OCI-LY7 (cell line): ENCODE measurements around the gene MRPL19. TPM values are rescaled to one million over a fixed set of nuclear protein-coding genes. Genes with fewer than 3 reads are reported as not detected.

Source experiments
- BruUV-seq: library from RNA; stranded (reverse); fragments of 400-500 nt; replicated peaks from 2 replicates; lab custom pipeline; 2021; lab: Mats Ljungman, UMichigan
- CTCF ChIA-PET: fragments of 300-600 bp; sonication (Branson Sonifier 250); formaldehyde crosslinking; loops from one replicate; lab custom pipeline; 2022; ENCODE audit warnings: antibody characterized with exemption; ENCODE audit not compliant: unreplicated experiment; lab: Charles Lee
- POLR2A ChIA-PET: fragments of 300-600 bp; sonication (Branson Sonifier 250); formaldehyde crosslinking; loops from one replicate; lab custom pipeline; 2022; ENCODE audit warnings: antibody characterized with exemption; lab: Charles Lee
- DNase-seq: peaks from one replicate; pipeline ENCODE4 v3.0.0-alpha.2; 2015; ENCODE audit warnings: low spot score
- H2AFZ ChIP-seq: fragments of 200-600 bp; sonication (generic), shearing (Covaris generic); 2 replicates; pipeline ENCODE4 v1.6.1; 2014; ENCODE audit warnings: mild to moderate bottlenecking, antibody characterized with exemption, low read length, moderate library complexity
- H3K27ac ChIP-seq: fragments of 200-600 bp; sonication (generic); 2 replicates; pipeline ENCODE4 v1.5.1; 2014; ENCODE audit warnings: mixed run types, low read depth, mild to moderate bottlenecking, moderate library complexity, low read length, inconsistent platforms; ENCODE audit not compliant: poor library complexity, severe bottlenecking
- H3K36me3 ChIP-seq: fragments of 200-600 bp; sonication (generic); 2 replicates; pipeline ENCODE4 v1.6.1; 2014; ENCODE audit warnings: mild to moderate bottlenecking, antibody characterized with exemption, low read length, moderate library complexity, mixed read lengths; ENCODE audit not compliant: insufficient read depth
- H3K4me1 ChIP-seq: fragments of 200-600 bp; sonication (generic); 2 replicates; pipeline ENCODE4 v1.5.1; 2014; ENCODE audit warnings: mild to moderate bottlenecking, low read length; ENCODE audit not compliant: insufficient read depth, poor library complexity, severe bottlenecking
- H3K4me2 ChIP-seq: fragments of 200-600 bp; sonication (generic); 2 replicates; pipeline ENCODE4 v1.6.1; 2014; ENCODE audit warnings: mild to moderate bottlenecking, low read length
- H3K4me3 ChIP-seq: fragments of 200-600 bp; sonication (generic); 2 replicates; pipeline ENCODE4 v1.5.1; 2014; ENCODE audit warnings: mild to moderate bottlenecking, low read depth, low read length; ENCODE audit not compliant: poor library complexity, severe bottlenecking
- H3K79me2 ChIP-seq: fragments of 200-600 bp; sonication (generic); 2 replicates; pipeline ENCODE4 v1.6.1; 2016; ENCODE audit warnings: low read depth, mild to moderate bottlenecking, low read length, moderate library complexity, mixed read lengths; ENCODE audit not compliant: insufficient read depth
- H3K9me2 ChIP-seq: fragments of 200-600 bp; sonication (generic); 2 replicates; pipeline ENCODE4 v1.6.1; 2016; ENCODE audit warnings: mild to moderate bottlenecking, low read length, mixed read lengths; ENCODE audit not compliant: insufficient read depth
- H3K9me3 ChIP-seq: fragments of 200-600 bp; sonication (generic); 2 replicates; pipeline ENCODE4 v1.6.1; 2014; ENCODE audit warnings: mild to moderate bottlenecking, mixed run types, low read length, mixed read lengths
- H4K20me1 ChIP-seq: fragments of 200-600 bp; sonication (generic); 2 replicates; pipeline ENCODE4 v1.6.1; 2014; ENCODE audit warnings: mild to moderate bottlenecking, antibody characterized with exemption, low read length, moderate library complexity, mixed read lengths; ENCODE audit not compliant: insufficient read depth
- EZH2phosphoT487 ChIP-seq: fragments of 200-600 bp; sonication (generic); IDR thresholded peaks from 2 replicates; pipeline ENCODE4 v1.6.1; 2018; ENCODE audit warnings: low read depth, borderline replicate concordance, mild to moderate bottlenecking, mixed run types, antibody characterized with exemption, low read length, moderate library complexity, mixed read lengths
- intact Hi-C: fragments of 100-400 bp; cut with micrococcal nuclease; formaldehyde crosslinking; loops from one replicate; pipeline ENCODE4 v1.10.0; 2022; ENCODE audit not compliant: unreplicated experiment
- total RNA-seq, 2 experiments: library from RNA; depleted of rRNA in 1 of 2; stranded (reverse); fragments of >200 nt in 1 of 2; shearing (Covaris generic) in 1 of 2; gene quantifications; 2 replicates each; pipeline ENCODE4 v1.2.3, GENCODE V29; 2014 to 2022
- TF ChIP-seq, protein P1 (sequence below): fragments of 200-600 bp; sonication (generic); conservative IDR thresholded peaks from 2 replicates; pipeline ENCODE4 v1.5.1; 2014; ENCODE audit warnings: mild to moderate bottlenecking, antibody characterized with exemption, low read length, moderate library complexity, mixed read lengths

Gene MRPL19
- total RNA-seq, 2 experiments from 2014 or later: 42.6 to 52.7 TPM

DNA sequence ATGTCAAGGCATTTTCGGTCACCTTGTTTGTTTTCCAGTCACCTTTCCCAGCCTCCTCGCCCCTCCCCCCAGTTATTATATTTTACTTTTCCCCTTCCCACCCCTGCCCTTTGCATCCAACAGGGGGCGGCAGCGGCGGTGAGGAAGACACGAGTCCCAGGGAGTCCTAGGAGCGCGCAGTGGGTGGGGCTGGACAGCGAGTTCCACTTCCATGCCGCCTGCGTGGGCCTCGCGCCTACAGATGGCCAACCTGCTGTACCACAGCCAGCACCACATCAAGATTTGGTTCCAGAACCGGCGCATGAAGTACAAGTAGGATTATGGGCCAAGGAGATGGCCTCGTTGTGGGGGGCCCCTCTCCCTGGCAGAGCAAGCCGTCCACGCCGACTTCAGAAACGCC, 48.6 kb upstream of the MRPL19 start:
- Histone ChIP-seq H3K36me3 (no peaks in the 10 kb centered on the region), H4K20me1 (no peaks in the 10 kb centered on the region), H3K4me3 (no peak overlapping the region), H3K79me2 (no peaks in the 10 kb centered on the region), H2AFZ (no peak overlapping the region), H3K4me1 (no peaks in the 10 kb centered on the region), H3K27ac (no peak overlapping the region), H3K4me2 (no peak overlapping the region), H3K9me3 (no peaks in the 10 kb centered on the region), H3K9me2 (no peaks in the 10 kb centered on the region)
- CTCF ChIA-PET: no interaction called here
- TF ChIP-seq EZH2phosphoT487: no peak
- TF ChIP-seq, protein P1, sequence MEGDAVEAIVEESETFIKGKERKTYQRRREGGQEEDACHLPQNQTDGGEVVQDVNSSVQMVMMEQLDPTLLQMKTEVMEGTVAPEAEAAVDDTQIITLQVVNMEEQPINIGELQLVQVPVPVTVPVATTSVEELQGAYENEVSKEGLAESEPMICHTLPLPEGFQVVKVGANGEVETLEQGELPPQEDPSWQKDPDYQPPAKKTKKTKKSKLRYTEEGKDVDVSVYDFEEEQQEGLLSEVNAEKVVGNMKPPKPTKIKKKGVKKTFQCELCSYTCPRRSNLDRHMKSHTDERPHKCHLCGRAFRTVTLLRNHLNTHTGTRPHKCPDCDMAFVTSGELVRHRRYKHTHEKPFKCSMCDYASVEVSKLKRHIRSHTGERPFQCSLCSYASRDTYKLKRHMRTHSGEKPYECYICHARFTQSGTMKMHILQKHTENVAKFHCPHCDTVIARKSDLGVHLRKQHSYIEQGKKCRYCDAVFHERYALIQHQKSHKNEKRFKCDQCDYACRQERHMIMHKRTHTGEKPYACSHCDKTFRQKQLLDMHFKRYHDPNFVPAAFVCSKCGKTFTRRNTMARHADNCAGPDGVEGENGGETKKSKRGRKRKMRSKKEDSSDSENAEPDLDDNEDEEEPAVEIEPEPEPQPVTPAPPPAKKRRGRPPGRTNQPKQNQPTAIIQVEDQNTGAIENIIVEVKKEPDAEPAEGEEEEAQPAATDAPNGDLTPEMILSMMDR: no peak
- no TSS peak for BruUV-seq
- no peak for DNase-seq
- intact Hi-C loops: no loop called here
- POLR2A ChIA-PET: no interaction called here

DNA sequence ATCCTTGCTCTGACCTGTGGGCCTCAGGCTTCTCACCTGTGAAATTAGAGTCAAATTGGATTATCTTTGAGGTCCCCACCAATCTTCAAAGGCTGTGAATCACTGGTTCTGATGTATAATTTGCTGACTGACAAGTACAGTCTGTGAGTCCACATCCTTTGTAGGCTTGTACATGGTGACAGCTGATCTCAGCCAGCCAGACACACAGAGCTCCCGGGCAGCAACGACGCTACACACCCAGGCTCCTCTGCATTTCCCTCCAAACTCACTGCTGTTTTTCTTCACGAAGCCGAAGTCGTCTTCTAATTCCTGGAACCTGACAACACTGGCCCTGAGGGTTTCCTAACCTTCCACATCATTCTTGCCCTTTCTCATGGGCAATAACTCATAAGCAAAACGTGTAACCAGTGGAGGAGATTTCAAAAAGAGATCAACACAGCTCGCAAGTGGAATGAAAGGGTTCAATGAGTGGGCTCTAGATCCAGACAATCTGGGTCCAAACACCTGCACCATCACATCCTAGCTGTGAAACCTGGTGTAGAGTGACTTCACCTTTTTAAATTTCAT, 47.9 kb upstream of the MRPL19 start:
- Histone ChIP-seq H3K4me2 (no peak overlapping the region), H4K20me1 (no peaks in the 10 kb centered on the region), H3K79me2 (no peaks in the 10 kb centered on the region), H3K4me3 (no peak overlapping the region), H3K4me1 (no peaks in the 10 kb centered on the region), H2AFZ (no peak overlapping the region), H3K9me2 (no peaks in the 10 kb centered on the region), H3K36me3 (no peaks in the 10 kb centered on the region), H3K9me3 (no peaks in the 10 kb centered on the region), H3K27ac (no peak overlapping the region)
- no TSS peak for BruUV-seq
- no peak for DNase-seq
- ChIA-PET POLR2A (no interaction called here), CTCF (no interaction called here)
- intact Hi-C loops: no loop called here
- no peak for TF ChIP-seq EZH2phosphoT487
- TF ChIP-seq, protein P1: no peak

DNA sequence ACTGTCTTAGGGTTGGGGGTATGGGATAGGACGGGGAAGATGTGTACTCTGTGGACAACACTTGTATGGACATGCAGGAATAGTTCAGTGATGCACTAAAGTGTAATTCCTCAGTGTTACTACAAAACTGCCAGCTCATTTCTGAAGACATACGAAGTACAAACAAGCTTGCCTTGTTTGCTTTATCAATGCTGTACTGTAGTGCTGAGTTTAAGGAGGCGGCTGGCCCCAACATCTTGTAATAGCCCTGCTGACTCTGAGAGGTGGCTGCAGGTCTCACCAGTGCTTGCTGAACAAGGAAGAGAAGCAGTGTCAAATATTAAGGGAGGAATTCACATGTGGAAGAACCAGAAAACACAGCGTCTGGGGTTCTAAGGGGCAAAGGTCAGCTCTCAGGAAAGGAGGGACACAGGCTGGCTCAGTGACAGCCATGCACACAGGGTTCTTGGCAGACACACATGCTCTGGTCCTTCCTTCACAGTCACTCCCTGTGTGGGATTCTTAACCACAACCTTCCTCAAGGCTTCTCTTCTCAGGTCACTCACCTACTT, 46.0 kb upstream of the MRPL19 start:
- Histone ChIP-seq H3K9me2 (no peaks in the 10 kb centered on the region), H2AFZ (no peak overlapping the region), H3K4me1 (no peaks in the 10 kb centered on the region), H3K4me3 (no peak overlapping the region), H3K79me2 (no peaks in the 10 kb centered on the region), H3K9me3 (no peaks in the 10 kb centered on the region), H3K27ac (no peak overlapping the region), H3K36me3 (no peaks in the 10 kb centered on the region), H4K20me1 (no peaks in the 10 kb centered on the region), H3K4me2 (no peak overlapping the region)
- intact Hi-C loops: loop anchor here (10.0 kb wide), 1 partner anchor 136 kb away; no protein-coding TSS in a partner anchor
- BruUV-seq: no TSS peak
- ChIA-PET POLR2A (no interaction called here), CTCF (interaction anchor here (0.6 kb wide), 1 partner anchor 1240 kb away, joined by 3 read pairs; no protein-coding TSS in a partner anchor)
- DNase-seq: no peak
- TF ChIP-seq, protein P1: no peak
